ENCODE measurements around the gene RC3H1.
"Not testable (repeated sequence)": the region's sequence is repeated elsewhere in the genome, so short reads cannot be mapped to it uniquely, and the experiment has no call there.

DNA sequence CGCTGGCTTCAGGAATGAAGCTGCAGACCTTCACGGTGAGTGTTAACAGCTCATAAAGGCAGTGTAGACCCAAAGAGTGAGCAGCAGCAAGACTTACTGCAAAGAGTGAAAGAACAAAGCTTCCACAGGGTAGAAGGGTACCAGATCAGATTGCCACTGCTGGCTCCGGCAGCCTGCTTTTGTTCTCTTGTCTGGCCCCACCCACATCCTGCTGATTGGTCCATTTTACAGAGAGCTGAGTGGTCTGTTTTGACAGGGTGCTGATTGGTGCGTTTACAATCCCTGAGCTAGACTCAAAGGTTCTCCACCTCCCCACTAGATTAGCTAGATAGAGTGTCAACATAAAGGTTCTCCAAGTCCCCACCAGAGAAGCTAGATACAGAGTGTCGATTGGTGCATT lies 33.6 kb upstream of the RC3H1 start:
- TF ChIP-seq, protein P1, sequence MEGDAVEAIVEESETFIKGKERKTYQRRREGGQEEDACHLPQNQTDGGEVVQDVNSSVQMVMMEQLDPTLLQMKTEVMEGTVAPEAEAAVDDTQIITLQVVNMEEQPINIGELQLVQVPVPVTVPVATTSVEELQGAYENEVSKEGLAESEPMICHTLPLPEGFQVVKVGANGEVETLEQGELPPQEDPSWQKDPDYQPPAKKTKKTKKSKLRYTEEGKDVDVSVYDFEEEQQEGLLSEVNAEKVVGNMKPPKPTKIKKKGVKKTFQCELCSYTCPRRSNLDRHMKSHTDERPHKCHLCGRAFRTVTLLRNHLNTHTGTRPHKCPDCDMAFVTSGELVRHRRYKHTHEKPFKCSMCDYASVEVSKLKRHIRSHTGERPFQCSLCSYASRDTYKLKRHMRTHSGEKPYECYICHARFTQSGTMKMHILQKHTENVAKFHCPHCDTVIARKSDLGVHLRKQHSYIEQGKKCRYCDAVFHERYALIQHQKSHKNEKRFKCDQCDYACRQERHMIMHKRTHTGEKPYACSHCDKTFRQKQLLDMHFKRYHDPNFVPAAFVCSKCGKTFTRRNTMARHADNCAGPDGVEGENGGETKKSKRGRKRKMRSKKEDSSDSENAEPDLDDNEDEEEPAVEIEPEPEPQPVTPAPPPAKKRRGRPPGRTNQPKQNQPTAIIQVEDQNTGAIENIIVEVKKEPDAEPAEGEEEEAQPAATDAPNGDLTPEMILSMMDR (IDR thresholded peaks at IDR 0.05): not testable (repeated sequence)
- not testable (repeated sequence) for TF ChIP-seq EP300 (IDR thresholded peaks at IDR 0.05); POLR2A (IDR thresholded peaks at IDR 0.05; ENCODE audit: low read depth); POLR2AphosphoS5 (IDR thresholded peaks at IDR 0.05)

All from esophagus muscularis mucosa (tissue), 4 donors.